NB4 (cell line): Measurements from ENCODE around the gene RDH5.

Experiments
- POLR2A ChIP-seq: IDR thresholded peaks from 2 replicates; pipeline ENCODE4 v1.6.1; 2011; ENCODE audit warnings: mild to moderate bottlenecking; ENCODE audit not compliant: insufficient read length; ENCODE audit errors: extremely low read depth
- TF ChIP-seq, protein P1 (sequence below): IDR thresholded peaks from one replicate; pipeline ENCODE4 v1.5.1; 2012; ENCODE audit warnings: low read depth, low read length

DNA sequence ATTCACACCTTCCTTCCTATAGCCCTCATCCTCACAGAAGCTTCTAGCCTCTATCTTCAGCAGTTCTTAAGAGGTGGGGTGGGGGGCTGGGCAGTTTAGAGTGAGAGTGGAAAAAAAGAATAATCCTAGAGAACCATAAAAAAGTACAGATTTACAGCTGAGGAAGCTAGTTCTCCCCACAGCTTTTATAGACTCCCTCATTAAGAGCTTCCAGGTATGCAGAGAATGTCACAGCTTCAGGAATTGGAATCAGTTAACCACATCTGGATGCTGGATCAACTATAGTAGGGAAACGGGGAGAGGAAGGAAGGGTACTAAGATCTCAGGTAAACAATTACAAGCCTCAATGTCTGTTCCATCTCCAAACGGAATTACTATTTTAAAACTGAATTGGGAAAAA is 35.1 kb downstream of the RDH5 start:
- TF ChIP-seq, protein P1, sequence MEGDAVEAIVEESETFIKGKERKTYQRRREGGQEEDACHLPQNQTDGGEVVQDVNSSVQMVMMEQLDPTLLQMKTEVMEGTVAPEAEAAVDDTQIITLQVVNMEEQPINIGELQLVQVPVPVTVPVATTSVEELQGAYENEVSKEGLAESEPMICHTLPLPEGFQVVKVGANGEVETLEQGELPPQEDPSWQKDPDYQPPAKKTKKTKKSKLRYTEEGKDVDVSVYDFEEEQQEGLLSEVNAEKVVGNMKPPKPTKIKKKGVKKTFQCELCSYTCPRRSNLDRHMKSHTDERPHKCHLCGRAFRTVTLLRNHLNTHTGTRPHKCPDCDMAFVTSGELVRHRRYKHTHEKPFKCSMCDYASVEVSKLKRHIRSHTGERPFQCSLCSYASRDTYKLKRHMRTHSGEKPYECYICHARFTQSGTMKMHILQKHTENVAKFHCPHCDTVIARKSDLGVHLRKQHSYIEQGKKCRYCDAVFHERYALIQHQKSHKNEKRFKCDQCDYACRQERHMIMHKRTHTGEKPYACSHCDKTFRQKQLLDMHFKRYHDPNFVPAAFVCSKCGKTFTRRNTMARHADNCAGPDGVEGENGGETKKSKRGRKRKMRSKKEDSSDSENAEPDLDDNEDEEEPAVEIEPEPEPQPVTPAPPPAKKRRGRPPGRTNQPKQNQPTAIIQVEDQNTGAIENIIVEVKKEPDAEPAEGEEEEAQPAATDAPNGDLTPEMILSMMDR = no peak
- TF ChIP-seq POLR2A = no peak
